AG04449 (cell line): Measurements from ENCODE around the gene PRRX2.
"Not testable (repeated sequence)": the region's sequence is repeated elsewhere in the genome, so short reads cannot be mapped to it uniquely, and the experiment has no call there.

Experiments used
- CTCF ChIA-PET: fragments of 350-600 bp; formaldehyde crosslinking; extraction: SDS; loops from one replicate; lab custom pipeline; 2021; ENCODE audit warnings: antibody characterized with exemption; lab: Yijun Ruan, JAX
- POLR2A ChIA-PET: fragments of 400-600, 350-600 bp; formaldehyde crosslinking; extraction: SDS; loops from one replicate; lab custom pipeline; 2020; ENCODE audit warnings: antibody characterized with exemption, inconsistent platforms; lab: Yijun Ruan, JAX
- DNase-seq: peaks from one replicate; pipeline ENCODE4 v3.0.0-alpha.2; 2010; ENCODE audit warnings: low read depth, low spot score
- H3K4me3 ChIP-seq: 2 replicates; pipeline ENCODE4 v1.5.1; 2011; ENCODE audit warnings: low read depth, mild to moderate bottlenecking, control low read depth, low read length
- CTCF ChIP-seq: IDR thresholded peaks from one replicate; pipeline ENCODE4 v1.5.1; 2011; ENCODE audit warnings: mild to moderate bottlenecking, moderate library complexity, low read length, control low read depth, inconsistent platforms; ENCODE audit not compliant: insufficient read depth; ENCODE audit errors: missing control alignments

Gene PRRX2

GRCh38 chr9:129761293-129761900 is 96.0 kb downstream of the PRRX2 start:
- ChIA-PET POLR2A (interaction anchor here (0.6 to 1.3 kb wide), 3 partner anchors 9 to 26 kb away, joined by 3 to 12 read pairs (median 9); partner anchors contain the start of gene PTGES), CTCF (interaction anchor here (1.0 to 3.6 kb wide), 7 partner anchors 8 to 35 kb away, joined by 3 to 20 read pairs (median 7); partner anchors contain the start of gene PTGES)
- no peak for TF ChIP-seq CTCF
- H3K4me3 ChIP-seq: no peak overlapping the region
- no peak for DNase-seq

GRCh38 chr9:129761901-129762369 is 96.5 kb downstream of the PRRX2 start:
- H3K4me3 ChIP-seq: no peak overlapping the region
- POLR2A ChIA-PET: interaction anchor here (0.6 to 1.3 kb wide), 3 partner anchors 9 to 26 kb away, joined by 3 to 12 read pairs (median 9); partner anchors contain the start of gene PTGES

GRCh38 chr9:129762370-129762984 is 97.0 kb downstream of the PRRX2 start:
- ChIA-PET CTCF (interaction anchor here (1.0 to 3.6 kb wide), 10 partner anchors 9 to 36 kb away, joined by 3 to 20 read pairs (median 7); partner anchors contain the start of gene PTGES), POLR2A (interaction anchor here (1.0 to 1.7 kb wide), 3 partner anchors 10 to 15 kb away, joined by 9 to 12 read pairs (median 9); partner anchors contain the start of gene PTGES)
- not testable (repeated sequence) for H3K4me3 ChIP-seq
- peak; percentile 89 for DNase-seq

More at GRCh38 chr9:129761901-129762369, 96.5 kb downstream of the PRRX2 start:
- no peak for TF ChIP-seq CTCF
- no peak for DNase-seq
- CTCF ChIA-PET: interaction anchor here (1.0 to 3.6 kb wide), 7 partner anchors 9 to 35 kb away, joined by 3 to 20 read pairs (median 7); partner anchors contain the start of gene PTGES

- POLR2A ChIA-PET: interaction anchor here (1.7 kb wide), 1 partner anchor 14 kb away, joined by 9 read pairs; no protein-coding TSS in a partner anchor
- CTCF ChIA-PET: interaction anchor here (1.2 to 3.6 kb wide), 4 partner anchors 13 to 37 kb away, joined by 5 to 15 read pairs (median 10); no protein-coding TSS in a partner anchor
- no peak overlapping the region for H3K4me3 ChIP-seq
- DNase-seq: no peak
- no peak for TF ChIP-seq CTCF
Observed at GRCh38 chr9:129762985-129763926, 97.8 kb downstream of the PRRX2 start.

- ChIA-PET POLR2A (no interaction called here), CTCF (interaction anchor here (1.8 kb wide), 1 partner anchor 28 kb away, joined by 11 read pairs; no protein-coding TSS in a partner anchor)
- TF ChIP-seq CTCF: no peak
- H3K4me3 ChIP-seq: no peak overlapping the region
- no peak for DNase-seq
Observed at GRCh38 chr9:129765764-129766317, 100.4 kb downstream of the PRRX2 start.

GRCh38 chr9:129768486-129768885 is 103.0 kb downstream of the PRRX2 start:
- CTCF ChIA-PET: interaction anchor here (3.4 kb wide), 1 partner anchor 31 kb away, joined by 14 read pairs; no protein-coding TSS in a partner anchor
- no peak for DNase-seq
- H3K4me3 ChIP-seq: no peak overlapping the region
- TF ChIP-seq CTCF: no peak
- POLR2A ChIA-PET: no interaction called here
